Measurements from ENCODE around the gene NRXN3. TPM values are rescaled to one million over a fixed set of nuclear protein-coding genes. Genes with fewer than 3 reads are reported as not detected.

NRXN3 gene
- total RNA-seq, 2 experiments from 2014 or later, result not detected

GRCh38 chr14:78228702-78229327 is 58.6 kb downstream of the NRXN3 start:
- CTCF ChIA-PET, result interaction anchor here (1.2 kb wide), 1 partner anchor 10 kb away, joined by 3 read pairs; no protein-coding TSS in a partner anchor

DNA sequence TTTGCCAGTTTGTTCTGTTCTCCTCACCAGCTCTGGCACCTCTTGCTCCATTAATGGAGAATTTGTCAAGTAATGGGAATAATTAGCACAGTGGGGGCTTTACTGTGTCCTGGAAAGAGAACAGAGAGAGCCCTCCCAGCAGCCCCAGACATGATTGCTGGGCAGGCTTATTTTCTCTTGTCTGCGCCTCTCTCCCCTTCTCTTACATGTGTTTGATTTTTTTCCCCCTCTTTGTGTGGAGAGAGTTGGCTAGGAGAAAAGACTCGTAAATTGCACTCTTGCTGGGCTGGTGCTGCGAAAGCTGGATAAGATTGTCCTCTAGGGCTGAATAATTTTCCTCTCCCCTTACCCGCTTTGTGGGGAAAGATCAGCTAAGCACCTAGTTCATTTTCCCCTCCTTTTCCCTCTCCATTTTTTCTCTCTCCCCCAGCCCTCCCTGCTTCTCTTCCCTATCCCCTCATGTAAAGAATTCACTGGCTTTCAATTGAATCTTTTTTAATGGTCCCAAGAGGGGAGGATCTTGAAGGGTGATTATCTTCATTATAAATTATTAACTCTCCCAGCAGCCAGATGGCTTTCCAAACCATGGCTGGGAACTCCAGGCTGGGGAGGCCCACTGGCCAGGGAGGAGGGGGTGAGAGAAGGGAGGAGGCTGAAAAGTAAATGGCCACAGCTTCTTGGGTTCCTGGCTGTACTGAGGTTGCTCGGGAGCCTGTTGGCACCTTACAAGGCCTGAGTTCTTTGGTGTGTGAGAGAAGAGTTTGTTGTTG is 62.2 kb downstream of the NRXN3 start:
- no peak for DNase-seq
- H3K27me3 Mint-ChIP-seq, result no peaks in the 10 kb centered on the region
- ChIA-PET POLR2A (no interaction called here), CTCF (no interaction called here)
- H3K27ac Mint-ChIP-seq, result no peak overlapping the region
- no peak overlapping the region for H3K4me3 Mint-ChIP-seq
- H3K4me1 Mint-ChIP-seq, result no peaks in the 10 kb centered on the region
- H3K9me3 Mint-ChIP-seq, result no peaks in the 10 kb centered on the region
- H3K36me3 Mint-ChIP-seq (ENCODE audit: low read depth), result no peaks in the 10 kb centered on the region

More at GRCh38 chr14:78228702-78229327, 58.6 kb downstream of the NRXN3 start:
- H3K27ac Mint-ChIP-seq, result no peak overlapping the region
- no peaks in the 10 kb centered on the region for H3K27me3 Mint-ChIP-seq
- H3K4me3 Mint-ChIP-seq, result no peak overlapping the region
- POLR2A ChIA-PET, result no interaction called here
- no peak for DNase-seq
- H3K4me1 Mint-ChIP-seq, result no peaks in the 10 kb centered on the region
- no peaks in the 10 kb centered on the region for H3K36me3 Mint-ChIP-seq (ENCODE audit: low read depth)
- H3K9me3 Mint-ChIP-seq, result no peaks in the 10 kb centered on the region

- Mint-ChIP-seq H3K9me3 (no peaks in the 10 kb centered on the region), H3K36me3 (ENCODE audit: low read depth) (no peaks in the 10 kb centered on the region), H3K27me3 (no peaks in the 10 kb centered on the region), H3K27ac (no peak overlapping the region), H3K4me1 (no peaks in the 10 kb centered on the region), H3K4me3 (no peak overlapping the region)
- CTCF ChIA-PET, result no interaction called here
- DNase-seq, result no peak
- POLR2A ChIA-PET, result no interaction called here
Measured at GRCh38 chr14:78238141-78238540, 68.0 kb downstream of the NRXN3 start.

DNA sequence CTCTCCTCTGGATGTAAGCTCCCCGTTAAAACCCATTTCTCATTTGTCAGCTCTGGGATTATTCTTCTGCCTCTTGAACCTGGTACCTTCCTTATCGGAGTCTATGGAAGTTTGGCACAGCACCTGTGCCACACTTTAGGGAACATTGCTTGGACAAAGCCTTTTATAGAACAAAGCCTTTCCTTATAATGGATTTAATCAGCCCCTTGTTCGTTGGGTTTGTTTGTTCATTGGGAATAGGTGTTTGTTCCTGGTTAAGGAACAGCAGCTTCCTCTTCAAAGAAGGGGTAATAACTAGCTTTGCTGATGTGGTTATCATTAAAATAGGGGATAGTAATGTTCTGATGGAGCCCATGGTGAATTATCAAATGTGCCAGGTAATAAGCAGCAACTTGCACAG is 70.4 kb downstream of the NRXN3 start:
- Mint-ChIP-seq H3K9me3 (no peaks in the 10 kb centered on the region), H3K4me3 (no peak overlapping the region), H3K36me3 (ENCODE audit: low read depth) (no peaks in the 10 kb centered on the region), H3K4me1 (no peaks in the 10 kb centered on the region), H3K27ac (no peak overlapping the region), H3K27me3 (no peaks in the 10 kb centered on the region)
- CTCF ChIA-PET, result no interaction called here
- no peak for DNase-seq
- POLR2A ChIA-PET, result no interaction called here

- Mint-ChIP-seq H3K4me1 (no peaks in the 10 kb centered on the region), H3K4me3 (no peak overlapping the region), H3K27me3 (no peaks in the 10 kb centered on the region), H3K36me3 (ENCODE audit: low read depth) (no peaks in the 10 kb centered on the region), H3K9me3 (no peaks in the 10 kb centered on the region), H3K27ac (no peak overlapping the region)
- POLR2A ChIA-PET, result no interaction called here
- CTCF ChIA-PET, result no interaction called here
- no peak for DNase-seq
Measured at GRCh38 chr14:78242086-78242485, 71.9 kb downstream of the NRXN3 start.

DNA sequence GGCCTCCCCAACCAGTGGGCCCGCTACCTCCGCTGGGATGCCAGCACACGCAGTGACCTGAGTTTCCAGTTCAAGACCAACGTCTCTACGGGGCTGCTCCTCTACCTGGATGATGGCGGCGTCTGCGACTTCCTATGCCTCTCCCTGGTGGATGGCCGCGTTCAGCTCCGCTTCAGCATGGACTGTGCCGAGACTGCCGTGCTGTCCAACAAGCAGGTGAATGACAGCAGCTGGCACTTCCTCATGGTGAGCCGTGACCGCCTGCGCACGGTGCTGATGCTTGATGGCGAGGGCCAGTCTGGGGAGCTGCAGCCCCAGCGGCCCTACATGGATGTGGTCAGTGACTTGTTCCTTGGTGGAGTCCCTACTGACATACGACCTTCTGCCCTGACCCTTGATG is 73.0 kb downstream of the NRXN3 start:
- H3K4me1 Mint-ChIP-seq, result no peaks in the 10 kb centered on the region
- CTCF ChIA-PET, result no interaction called here
- H3K27me3 Mint-ChIP-seq, result no peaks in the 10 kb centered on the region
- H3K27ac Mint-ChIP-seq, result no peak overlapping the region
- H3K4me3 Mint-ChIP-seq, result no peak overlapping the region
- H3K36me3 Mint-ChIP-seq (ENCODE audit: low read depth), result no peaks in the 10 kb centered on the region
- no peak for DNase-seq
- POLR2A ChIA-PET, result no interaction called here
- no peaks in the 10 kb centered on the region for H3K9me3 Mint-ChIP-seq

DNA sequence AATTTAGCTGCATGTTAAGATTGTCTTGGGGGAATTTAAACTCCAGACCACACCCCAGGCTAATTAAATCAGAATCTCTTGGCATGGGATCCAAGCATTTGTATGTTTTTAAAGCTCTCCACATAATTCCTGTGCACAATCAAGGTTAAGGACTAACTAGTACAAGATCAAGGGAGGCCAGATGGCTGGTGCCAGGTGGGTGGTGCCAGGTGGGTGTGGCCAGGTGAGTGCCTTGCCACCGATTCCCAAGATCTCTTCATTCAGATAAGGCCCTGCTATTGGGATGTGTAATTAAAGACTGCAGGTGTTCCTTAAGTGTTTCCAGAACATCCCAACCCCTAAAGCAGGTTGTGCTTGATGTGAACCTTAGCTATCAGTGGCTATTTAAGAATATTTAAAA is 75.1 kb downstream of the NRXN3 start:
- Mint-ChIP-seq H3K27ac (no peak overlapping the region), H3K9me3 (no peaks in the 10 kb centered on the region)
- CTCF ChIA-PET, result no interaction called here

GRCh38 chr14:78248501-78249090 is 78.4 kb downstream of the NRXN3 start:
- no peaks in the 10 kb centered on the region for H3K9me3 Mint-ChIP-seq
- H3K4me1 Mint-ChIP-seq, result no peaks in the 10 kb centered on the region
- CTCF ChIA-PET, result no interaction called here

More for the DNA sequence above, 75.1 kb downstream of the NRXN3 start:
- H3K27me3 Mint-ChIP-seq, result no peaks in the 10 kb centered on the region
- H3K4me1 Mint-ChIP-seq, result no peaks in the 10 kb centered on the region
- no peak for DNase-seq
- H3K36me3 Mint-ChIP-seq (ENCODE audit: low read depth), result no peaks in the 10 kb centered on the region
- POLR2A ChIA-PET, result interaction anchor here (0.7 kb wide), 1 partner anchor 66 kb away, joined by 4 read pairs; no protein-coding TSS in a partner anchor
- no peak overlapping the region for H3K4me3 Mint-ChIP-seq

GRCh38 chr14:78251308-78251707 is 81.1 kb downstream of the NRXN3 start:
- CTCF ChIA-PET, result no interaction called here
- Mint-ChIP-seq H3K36me3 (ENCODE audit: low read depth) (no peaks in the 10 kb centered on the region), H3K27ac (no peak overlapping the region), H3K4me1 (peaks cover 8% of the 10 kb centered on the region), H3K4me3 (no peak overlapping the region), H3K27me3 (no peaks in the 10 kb centered on the region), H3K9me3 (no peaks in the 10 kb centered on the region)
- DNase-seq, result no peak
- POLR2A ChIA-PET, result no interaction called here

More at GRCh38 chr14:78248501-78249090, 78.4 kb downstream of the NRXN3 start:
- DNase-seq, result no peak
- Mint-ChIP-seq H3K27me3 (no peaks in the 10 kb centered on the region), H3K4me3 (no peak overlapping the region), H3K36me3 (ENCODE audit: low read depth) (no peaks in the 10 kb centered on the region), H3K27ac (no peak overlapping the region)
- POLR2A ChIA-PET, result no interaction called here

- peaks cover 2% of the 10 kb centered on the region for H3K9me3 Mint-ChIP-seq
- CTCF ChIA-PET, result no interaction called here
- no peak for DNase-seq
- POLR2A ChIA-PET, result no interaction called here
- peaks cover 8% of the 10 kb centered on the region for H3K4me1 Mint-ChIP-seq
- H3K27ac Mint-ChIP-seq, result no peak overlapping the region
- no peak overlapping the region for H3K4me3 Mint-ChIP-seq
- H3K36me3 Mint-ChIP-seq (ENCODE audit: low read depth), result no peaks in the 10 kb centered on the region
- peaks cover 2% of the 10 kb centered on the region for H3K27me3 Mint-ChIP-seq
Measured at GRCh38 chr14:78253986-78254385, 83.8 kb downstream of the NRXN3 start.

DNA sequence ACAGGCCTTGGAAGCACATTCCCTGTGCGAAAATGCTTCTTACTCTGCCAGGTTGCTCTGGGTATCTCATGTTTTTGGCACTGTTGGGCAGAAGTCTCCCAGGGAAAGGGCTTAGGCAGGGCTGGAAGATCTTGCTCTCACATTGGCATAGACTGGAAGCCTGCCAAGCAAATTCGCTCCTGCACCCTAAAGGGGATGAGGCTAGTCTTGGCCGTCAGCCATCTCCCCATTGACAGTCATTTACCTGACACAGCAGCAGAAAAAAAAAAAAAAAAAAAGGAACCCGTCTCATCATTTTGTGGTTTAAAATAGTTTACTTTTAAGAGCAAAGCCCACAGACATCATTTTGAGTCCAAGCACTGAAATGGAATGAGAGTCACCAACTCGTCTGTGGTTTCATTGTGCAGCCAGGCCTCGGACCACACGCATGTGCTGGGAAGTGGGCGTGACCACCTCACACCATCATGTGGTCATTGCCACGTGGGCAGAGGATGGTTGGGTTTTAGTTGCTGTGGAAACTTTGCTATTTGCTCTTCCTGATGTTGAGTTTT is 84.8 kb downstream of the NRXN3 start:
- CTCF ChIA-PET, result no interaction called here
- DNase-seq, result no peak
- no peak overlapping the region for H3K27ac Mint-ChIP-seq
- H3K36me3 Mint-ChIP-seq (ENCODE audit: low read depth), result no peaks in the 10 kb centered on the region
- H3K27me3 Mint-ChIP-seq, result peaks cover 2% of the 10 kb centered on the region
- POLR2A ChIA-PET, result no interaction called here
- peaks cover 2% of the 10 kb centered on the region for H3K9me3 Mint-ChIP-seq
- peaks cover 8% of the 10 kb centered on the region for H3K4me1 Mint-ChIP-seq
- H3K4me3 Mint-ChIP-seq, result no peak overlapping the region

DNA sequence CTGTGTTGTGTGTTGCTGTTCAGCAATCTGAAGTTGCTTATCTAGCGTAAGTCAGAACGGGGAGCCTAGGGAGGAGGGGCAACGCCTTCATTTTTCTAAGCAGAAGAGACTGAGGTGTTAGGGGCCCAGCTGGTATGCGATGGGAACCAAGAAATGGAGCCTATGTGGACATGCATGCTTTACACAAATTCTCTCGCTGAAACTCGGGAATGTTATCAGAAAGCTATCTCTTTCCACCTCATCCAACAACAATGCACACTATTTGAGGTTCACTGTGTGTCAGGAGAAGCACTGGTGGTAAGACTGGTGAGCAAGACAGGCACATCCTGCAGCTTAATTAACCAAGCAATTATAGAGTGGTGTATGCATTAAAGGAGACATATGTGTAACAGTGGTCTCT is 89.7 kb downstream of the NRXN3 start:
- no peak for DNase-seq
- Mint-ChIP-seq H3K36me3 (ENCODE audit: low read depth) (no peaks in the 10 kb centered on the region), H3K27me3 (peaks cover 2% of the 10 kb centered on the region), H3K4me3 (no peak overlapping the region), H3K27ac (no peak overlapping the region), H3K9me3 (peaks cover 2% of the 10 kb centered on the region), H3K4me1 (peaks cover 8% of the 10 kb centered on the region)
- POLR2A ChIA-PET, result no interaction called here
- CTCF ChIA-PET, result no interaction called here

DNA sequence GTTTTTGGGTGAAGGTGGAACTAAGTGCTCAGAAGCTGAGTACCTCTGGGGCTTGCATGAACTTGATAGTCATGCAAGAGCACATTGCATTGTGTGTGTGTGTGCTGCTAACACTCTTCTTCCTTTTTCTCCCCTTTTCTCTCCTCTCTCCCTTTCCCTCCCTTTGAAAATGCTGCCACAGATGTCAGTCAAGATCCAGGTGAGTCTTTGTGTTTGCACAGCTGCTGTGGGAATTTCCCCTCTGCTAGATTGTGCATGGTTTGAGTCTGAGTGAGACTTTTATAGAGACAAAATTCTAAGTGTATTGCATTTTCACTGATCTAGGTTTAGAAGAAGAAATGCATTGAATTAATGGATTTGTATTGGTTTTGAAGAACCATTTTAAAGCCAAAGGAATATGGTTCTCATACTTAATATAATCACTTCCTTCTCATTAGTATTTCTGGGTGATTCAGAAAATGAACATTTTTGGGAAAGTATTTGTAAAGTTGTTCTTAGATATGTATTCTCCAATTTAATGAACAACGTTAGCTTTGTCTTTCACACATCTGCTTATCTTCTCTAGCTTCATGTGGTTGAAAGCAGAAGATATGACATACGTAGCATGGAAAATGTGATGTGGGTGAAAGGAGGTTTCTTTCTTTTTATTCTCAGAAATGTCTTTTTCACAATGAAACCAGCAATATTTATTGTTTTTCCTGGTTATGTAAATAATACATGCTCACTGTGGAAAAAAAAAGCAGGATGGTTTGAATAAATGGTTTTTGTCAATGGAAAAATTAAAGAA is 108.5 kb downstream of the NRXN3 start:
- Mint-ChIP-seq H3K4me1 (no peaks in the 10 kb centered on the region), H3K9me3 (no peaks in the 10 kb centered on the region), H3K4me3 (no peak overlapping the region), H3K36me3 (ENCODE audit: low read depth) (no peaks in the 10 kb centered on the region), H3K27me3 (no peaks in the 10 kb centered on the region), H3K27ac (no peak overlapping the region)
- no peak for DNase-seq
- POLR2A ChIA-PET, result no interaction called here
- CTCF ChIA-PET, result no interaction called here
